GM23338 (cell line): Measurements from ENCODE around the gene TRDN. TPM values are rescaled to one million over a fixed set of nuclear protein-coding genes. Genes with fewer than 3 reads are reported as not detected.

Source experiments
- ATAC-seq: fragments of 200-7000 bp; cut with Tn5 transposase; 3 replicates; pipeline ENCODE4 v1.9.1; 2020
- DNase-seq: peaks from one replicate; pipeline ENCODE4 v3.0.0-alpha.2; 2015; ENCODE audit warnings: low spot score
- H2AFZ ChIP-seq: fragments of 200-600 bp; sonication (generic); 2 replicates; pipeline ENCODE4 v1.8.0; 2016; ENCODE audit warnings: antibody characterized with exemption, mild to moderate bottlenecking, moderate library complexity
- H3F3A ChIP-seq: fragments of 200-600 bp; sonication (generic); replicated peaks from 2 replicates; pipeline ENCODE4 v1.8.0; 2017; ENCODE audit warnings: antibody characterized with exemption, mixed run types, low read depth
- H3K27ac ChIP-seq: fragments of 200-600 bp; sonication (generic); 2 replicates; pipeline ENCODE4 v1.6.1; 2016; ENCODE audit warnings: low read depth
- H3K27me3 ChIP-seq: fragments of 200-600 bp; sonication (generic); 2 replicates; pipeline ENCODE4 v1.8.0; 2016; ENCODE audit warnings: mild to moderate bottlenecking, mixed run types, moderate library complexity; ENCODE audit not compliant: insufficient read depth
- H3K36me3 ChIP-seq: fragments of 200-600 bp; sonication (generic); 2 replicates; pipeline ENCODE4 v1.8.0; 2016; ENCODE audit warnings: mild to moderate bottlenecking; ENCODE audit not compliant: insufficient read depth
- H3K4me1 ChIP-seq: fragments of 200-600 bp; sonication (generic); 2 replicates; pipeline ENCODE4 v1.8.0; 2016; ENCODE audit warnings: mild to moderate bottlenecking, moderate library complexity; ENCODE audit not compliant: insufficient read depth
- H3K4me2 ChIP-seq: fragments of 200-600 bp; sonication (generic); 2 replicates; pipeline ENCODE4 v1.7.1; 2017; ENCODE audit warnings: mixed run types
- H3K4me3 ChIP-seq: fragments of 200-600 bp; sonication (generic); 2 replicates; pipeline ENCODE4 v1.6.1; 2016; ENCODE audit warnings: mixed run types
- H3K79me2 ChIP-seq: fragments of 200-600 bp; sonication (generic); replicated peaks from 2 replicates; pipeline ENCODE4 v1.8.0; 2017; ENCODE audit warnings: mild to moderate bottlenecking; ENCODE audit not compliant: insufficient read depth
- H3K9me2 ChIP-seq: fragments of 200-600 bp; sonication (generic); 2 replicates; pipeline ENCODE4 v1.8.0; 2017; ENCODE audit not compliant: insufficient read depth
- H4K20me1 ChIP-seq: fragments of 200-600 bp; sonication (generic); replicated peaks from 2 replicates; pipeline ENCODE4 v1.8.0; 2017; ENCODE audit warnings: mild to moderate bottlenecking; ENCODE audit not compliant: insufficient read depth
- H3K27ac Mint-ChIP-seq: 2 replicates; pipeline ENCODE4 v1.8.0; 2020; ENCODE audit warnings: inconsistent platforms, mild to moderate bottlenecking, moderate library complexity, mixed read lengths
- H3K27me3 Mint-ChIP-seq: 3 replicates; pipeline ENCODE4 v1.8.0; 2022; ENCODE audit warnings: low read depth, mild to moderate bottlenecking, moderate library complexity, mixed read lengths, inconsistent platforms; ENCODE audit not compliant: insufficient read depth, poor library complexity
- H3K36me3 Mint-ChIP-seq: 3 replicates; pipeline ENCODE4 v1.8.0; 2021; ENCODE audit warnings: low read depth, mild to moderate bottlenecking, inconsistent platforms, moderate library complexity, mixed read lengths
- H3K4me1 Mint-ChIP-seq: 3 replicates; pipeline ENCODE4 v1.8.0; 2020; ENCODE audit warnings: mild to moderate bottlenecking, inconsistent platforms, mixed read lengths
- H3K4me3 Mint-ChIP-seq: 3 replicates; pipeline ENCODE4 v1.8.0; 2021; ENCODE audit warnings: moderate library complexity, mild to moderate bottlenecking, inconsistent platforms, mixed read lengths
- H3K9me3 Mint-ChIP-seq: 3 replicates; pipeline ENCODE4 v1.8.0; 2020; ENCODE audit warnings: moderate library complexity, mild to moderate bottlenecking, inconsistent platforms, mixed read lengths
- CREB1 ChIP-seq: fragments of 250-450 bp; sonication (Bioruptor Pico); IDR thresholded peaks from 2 replicates; pipeline ENCODE4 v1.5.0; 2020; ENCODE audit warnings: low read depth, mild to moderate bottlenecking, moderate library complexity
- CTCF ChIP-seq, 2 experiments: fragments of 200-600 bp in 1 of 2; sonication (generic) in 1 of 2; conservative IDR thresholded peaks; 2 replicates each; pipeline versions ENCODE4 v1.5.1 to v1.6.1; 2016 to 2017; ENCODE audit warnings: antibody characterized with exemption in 2 of 2, low read depth in 2 of 2, mild to moderate bottlenecking in 2 of 2, moderate library complexity in 1 of 2
- EZH2 ChIP-seq: fragments of 200-600 bp; sonication (generic); IDR thresholded peaks from one replicate; pipeline ENCODE4 v1.8.0; 2017; ENCODE audit warnings: antibody characterized with exemption, mild to moderate bottlenecking, low read depth; ENCODE audit not compliant: unreplicated experiment
- NANOG ChIP-seq: IDR thresholded peaks from 2 replicates; pipeline ENCODE4 v1.6.1; 2016; ENCODE audit warnings: antibody characterized with exemption, borderline replicate concordance
- POLR2AphosphoS5 ChIP-seq: IDR thresholded peaks from 2 replicates; pipeline ENCODE4 v1.6.1; 2016; ENCODE audit warnings: antibody characterized with exemption, low read depth
- STAT1 ChIP-seq: IDR thresholded peaks from one replicate; pipeline ENCODE4 v1.6.1; 2016; ENCODE audit warnings: antibody characterized with exemption; ENCODE audit not compliant: unreplicated experiment
- ZNF114 ChIP-seq: fragments of 250-450 bp; sonication (Bioruptor Pico); IDR thresholded peaks from 2 replicates; pipeline ENCODE4 v1.5.0; 2020; ENCODE audit warnings: mild to moderate bottlenecking, moderate library complexity
- ZNF462 ChIP-seq: fragments of 250-450 bp; sonication (Bioruptor Pico); IDR thresholded peaks from 2 replicates; pipeline ENCODE4 v1.5.0; 2020; ENCODE audit warnings: mild to moderate bottlenecking, moderate library complexity
- polyA plus RNA-seq: library from polyadenylated mRNA; unstranded; fragments of >200 nt; fragmentation: Nextera tagmentation; extraction: Ambion mirVana; gene quantifications from 2 replicates; pipeline ENCODE4 v1.2.1, GENCODE V29; 2016
- total RNA-seq: library from RNA; depleted of rRNA; stranded (reverse); fragments of >200 nt; shearing (Covaris generic); gene quantifications from 2 replicates; pipeline ENCODE4 v1.2.3, GENCODE V29; 2014

The TRDN gene
- total and polyA plus RNA-seq, 2 experiments from 2014 or later: 35.5 to 137 TPM

DNA sequence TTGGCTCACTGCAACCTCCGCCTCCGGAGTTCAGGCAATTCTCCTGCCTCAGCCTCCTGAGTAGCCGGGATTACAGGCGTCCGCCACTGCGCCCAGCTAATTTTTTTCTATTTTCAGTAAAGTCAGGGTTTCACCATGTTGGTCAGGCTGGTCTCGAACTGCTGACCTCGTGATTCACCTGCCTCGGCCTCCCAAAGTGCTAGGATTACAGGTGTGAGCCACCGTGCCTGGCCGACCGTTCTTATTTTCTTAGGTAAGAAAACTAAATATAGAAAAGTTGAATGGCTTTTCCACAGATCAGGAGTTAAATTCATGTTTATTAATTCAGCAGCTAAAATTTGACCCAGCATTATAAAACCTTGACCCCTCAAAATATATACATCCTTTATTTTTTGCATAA lies 238.7 kb downstream of the TRDN start:
- no peak for DNase-seq
- no peak overlapping the region for H3K27ac Mint-ChIP-seq
- ATAC-seq: no peak
- peaks cover 5% of the 10 kb centered on the region; the same call in 1 of the 2 replicates for H3K4me1 ChIP-seq
- peaks cover 3% of the 10 kb centered on the region for H3K27me3 Mint-ChIP-seq
- no peaks in the 10 kb centered on the region for H3K36me3 ChIP-seq
- H3K9me3 Mint-ChIP-seq: no peaks in the 10 kb centered on the region
- H3K79me2 ChIP-seq: no peaks in the 10 kb centered on the region
- no peaks in the 10 kb centered on the region for H4K20me1 ChIP-seq
- no peak overlapping the region for H3K4me2 ChIP-seq
- no peak overlapping the region for H3K27ac ChIP-seq
- H3K4me1 Mint-ChIP-seq: peaks cover 6% of the 10 kb centered on the region; the same call in 1 of the 3 replicates
- H3K9me2 ChIP-seq: no peaks in the 10 kb centered on the region
- H3F3A ChIP-seq: no peaks in the 10 kb centered on the region
- H3K36me3 Mint-ChIP-seq: no peaks in the 10 kb centered on the region
- H2AFZ ChIP-seq: no peak overlapping the region
- no peaks in the 10 kb centered on the region for H3K27me3 ChIP-seq
- H3K4me3 ChIP-seq: no peak overlapping the region
- TF ChIP-seq EZH2: no peak
- no peak overlapping the region for H3K4me3 Mint-ChIP-seq

GRCh38 chr6:123393331-123393730 lies 243.4 kb downstream of the TRDN start:
- no peaks in the 10 kb centered on the region for H3K36me3 Mint-ChIP-seq
- peaks cover 5% of the 10 kb centered on the region; the same call in 2 of the 3 replicates for H3K4me1 Mint-ChIP-seq
- no peaks in the 10 kb centered on the region for H3K79me2 ChIP-seq
- H3K27ac ChIP-seq: no peak overlapping the region
- DNase-seq: peak; percentile 27
- no peaks in the 10 kb centered on the region for H3K9me2 ChIP-seq
- H4K20me1 ChIP-seq: no peaks in the 10 kb centered on the region
- no peaks in the 10 kb centered on the region for H3K4me1 ChIP-seq
- H3K36me3 ChIP-seq: no peaks in the 10 kb centered on the region
- H3K4me3 Mint-ChIP-seq: no peak overlapping the region
- H3K4me2 ChIP-seq: no peak overlapping the region
- H3K27ac Mint-ChIP-seq: no peak overlapping the region
- no peak for TF ChIP-seq NANOG
- TF ChIP-seq CREB1: no peak
- peak; percentile 50 to 68; a peak in 3 of 4 replicates for TF ChIP-seq CTCF (conservative IDR thresholded peaks at IDR 0.05; ENCODE audit: low read depth in 2 of 2)
- TF ChIP-seq ZNF114 (CRISPR knock-in tag): no peak
- ATAC-seq: no peak
- no peak overlapping the region for H2AFZ ChIP-seq
- H3K4me3 ChIP-seq: no peak overlapping the region
- H3K27me3 Mint-ChIP-seq: no peaks in the 10 kb centered on the region
- H3F3A ChIP-seq: no peaks in the 10 kb centered on the region
- no peaks in the 10 kb centered on the region for H3K27me3 ChIP-seq
- H3K9me3 Mint-ChIP-seq: no peaks in the 10 kb centered on the region

GRCh38 chr6:123383718-123384117 lies 253.0 kb downstream of the TRDN start:
- no peaks in the 10 kb centered on the region for H3K27me3 Mint-ChIP-seq
- no peaks in the 10 kb centered on the region for H3K9me3 Mint-ChIP-seq
- no peaks in the 10 kb centered on the region for H3F3A ChIP-seq
- H4K20me1 ChIP-seq: no peaks in the 10 kb centered on the region
- H3K36me3 ChIP-seq: no peaks in the 10 kb centered on the region
- no peak overlapping the region for H3K27ac ChIP-seq
- H3K4me1 ChIP-seq: peaks cover 6% of the 10 kb centered on the region; the same call in 1 of the 2 replicates
- H3K4me2 ChIP-seq: no peak overlapping the region
- H2AFZ ChIP-seq: no peak overlapping the region
- no peaks in the 10 kb centered on the region for H3K27me3 ChIP-seq
- peaks cover 3% of the 10 kb centered on the region for H3K4me1 Mint-ChIP-seq
- no peaks in the 10 kb centered on the region for H3K79me2 ChIP-seq
- no peaks in the 10 kb centered on the region for H3K36me3 Mint-ChIP-seq
- H3K9me2 ChIP-seq: no peaks in the 10 kb centered on the region
- no peak overlapping the region for H3K4me3 ChIP-seq
- ATAC-seq: no peak
- no peak overlapping the region for H3K4me3 Mint-ChIP-seq
- H3K27ac Mint-ChIP-seq: no peak overlapping the region
- DNase-seq: no peak
- no peak for TF ChIP-seq STAT1
- TF ChIP-seq ZNF462 (CRISPR knock-in tag): no peak
- no peak for TF ChIP-seq POLR2AphosphoS5
